ENCODE data around the gene ATP6AP1. TPM values are rescaled to one million over a fixed set of nuclear protein-coding genes. Genes with fewer than 3 reads are reported as not detected.
A peak's percentile ranks its signal among the peaks of the same experiment; 100 is the strongest.

ATP6AP1 gene
- total and polyA plus RNA-seq, 2 of the 13 experiments (the other 11 are each of a cell fraction or from before 2014, with no cell fraction given): 56.7 to 110 TPM

DNA sequence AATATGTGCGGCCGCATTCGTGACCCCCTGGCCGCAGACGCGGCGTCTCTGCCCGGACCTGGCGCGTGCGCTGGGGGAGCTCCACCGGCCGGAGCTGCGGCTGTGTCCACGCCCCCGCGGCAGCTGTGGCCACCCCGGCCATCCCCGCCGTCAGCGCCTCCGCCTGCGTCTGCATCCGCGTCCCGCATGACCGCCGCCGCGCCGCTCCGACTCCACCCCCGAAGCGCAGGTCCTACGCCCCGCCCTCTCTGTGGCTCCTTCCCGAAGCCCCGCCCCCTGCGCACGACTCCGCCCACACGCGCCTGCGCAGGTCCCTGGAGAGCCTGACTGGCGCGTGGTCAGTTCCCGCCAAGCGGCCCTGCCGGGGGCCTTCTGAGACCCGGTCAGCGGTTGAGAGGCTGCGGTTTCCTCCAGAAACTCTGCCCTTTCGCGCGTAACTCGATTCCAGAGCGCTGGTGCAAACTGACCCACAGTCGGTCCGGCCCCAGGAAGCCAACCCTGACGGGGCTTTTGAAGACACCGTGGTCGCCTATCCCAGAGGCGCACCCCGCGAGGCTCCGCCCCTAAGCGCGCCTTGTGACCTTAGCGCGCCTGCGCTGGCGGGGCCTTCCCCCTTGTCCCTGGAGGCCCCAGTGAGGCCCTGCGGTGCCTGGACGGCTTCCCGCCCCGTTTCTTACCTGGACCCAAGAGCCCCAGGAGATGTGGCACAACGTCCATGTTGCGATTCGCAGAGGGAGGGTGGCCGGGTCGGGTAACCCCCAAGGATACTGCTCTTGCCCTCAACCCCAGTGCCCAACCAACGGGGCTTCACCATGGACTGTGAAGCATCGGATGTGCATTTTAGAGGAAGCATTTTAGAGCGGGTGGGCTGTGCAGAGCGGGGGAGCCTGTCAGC, 50.5 kb downstream of the ATP6AP1 start, which contains the start of gene LAGE3 (continued):
- no peak for TF ChIP-seq ZNF563 (CRISPR knock-in tag; IDR thresholded peaks at IDR 0.05)
- peak; percentile 62; the same call in 1 of the 2 replicates for TF ChIP-seq MYC (CRISPR knock-in tag; IDR thresholded peaks at IDR 0.05; ENCODE audit: borderline replicate concordance)
- TF ChIP-seq ZNF780A (CRISPR knock-in tag; IDR thresholded peaks at IDR 0.05): no peak
- TF ChIP-seq ZNF672 (CRISPR knock-in tag; IDR thresholded peaks at IDR 0.05): no peak
- TF ChIP-seq ZMYM2 (CRISPR knock-in tag; IDR thresholded peaks at IDR 0.05): no peak
- no peak for TF ChIP-seq CBX2 (IDR thresholded peaks at IDR 0.05; ENCODE audit: low read depth, low read length)
- TF ChIP-seq CBX2 (CRISPR knock-in tag; IDR thresholded peaks at IDR 0.05; ENCODE audit: low read depth): no peak
- no peak for TF ChIP-seq RARA (CRISPR knock-in tag; IDR thresholded peaks at IDR 0.05)
- TF ChIP-seq, protein P1, sequence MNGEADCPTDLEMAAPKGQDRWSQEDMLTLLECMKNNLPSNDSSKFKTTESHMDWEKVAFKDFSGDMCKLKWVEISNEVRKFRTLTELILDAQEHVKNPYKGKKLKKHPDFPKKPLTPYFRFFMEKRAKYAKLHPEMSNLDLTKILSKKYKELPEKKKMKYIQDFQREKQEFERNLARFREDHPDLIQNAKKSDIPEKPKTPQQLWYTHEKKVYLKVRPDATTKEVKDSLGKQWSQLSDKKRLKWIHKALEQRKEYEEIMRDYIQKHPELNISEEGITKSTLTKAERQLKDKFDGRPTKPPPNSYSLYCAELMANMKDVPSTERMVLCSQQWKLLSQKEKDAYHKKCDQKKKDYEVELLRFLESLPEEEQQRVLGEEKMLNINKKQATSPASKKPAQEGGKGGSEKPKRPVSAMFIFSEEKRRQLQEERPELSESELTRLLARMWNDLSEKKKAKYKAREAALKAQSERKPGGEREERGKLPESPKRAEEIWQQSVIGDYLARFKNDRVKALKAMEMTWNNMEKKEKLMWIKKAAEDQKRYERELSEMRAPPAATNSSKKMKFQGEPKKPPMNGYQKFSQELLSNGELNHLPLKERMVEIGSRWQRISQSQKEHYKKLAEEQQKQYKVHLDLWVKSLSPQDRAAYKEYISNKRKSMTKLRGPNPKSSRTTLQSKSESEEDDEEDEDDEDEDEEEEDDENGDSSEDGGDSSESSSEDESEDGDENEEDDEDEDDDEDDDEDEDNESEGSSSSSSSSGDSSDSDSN (CRISPR knock-in tag; IDR thresholded peaks at IDR 0.05): no peak
- no peak for TF ChIP-seq ZNF577 (CRISPR knock-in tag; IDR thresholded peaks at IDR 0.05; ENCODE audit: borderline replicate concordance, low read depth)
- 0 out of 2 replicates have a peak, but pooled peaks have one; percentile 13 for TF ChIP-seq BCL6 (CRISPR knock-in tag; IDR thresholded peaks at IDR 0.05)
- no peak for TF ChIP-seq NFE2L2 (IDR thresholded peaks at IDR 0.05; ENCODE audit: low read length)
- peak; percentile 67 for TF ChIP-seq ZFX (CRISPR knock-in tag; IDR thresholded peaks at IDR 0.05; ENCODE audit: low read depth)
- TF ChIP-seq MXD4 (CRISPR knock-in tag; IDR thresholded peaks at IDR 0.05): 0 out of 2 replicates have a peak, but pooled peaks have one; percentile 40
- TF ChIP-seq, protein P2, sequence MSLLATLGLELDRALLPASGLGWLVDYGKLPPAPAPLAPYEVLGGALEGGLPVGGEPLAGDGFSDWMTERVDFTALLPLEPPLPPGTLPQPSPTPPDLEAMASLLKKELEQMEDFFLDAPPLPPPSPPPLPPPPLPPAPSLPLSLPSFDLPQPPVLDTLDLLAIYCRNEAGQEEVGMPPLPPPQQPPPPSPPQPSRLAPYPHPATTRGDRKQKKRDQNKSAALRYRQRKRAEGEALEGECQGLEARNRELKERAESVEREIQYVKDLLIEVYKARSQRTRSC (CRISPR knock-in tag; IDR thresholded peaks at IDR 0.05; ENCODE audit: low read depth): 0 out of 2 replicates have a peak, but pooled peaks have one; percentile 44
- TF ChIP-seq, protein P3, sequence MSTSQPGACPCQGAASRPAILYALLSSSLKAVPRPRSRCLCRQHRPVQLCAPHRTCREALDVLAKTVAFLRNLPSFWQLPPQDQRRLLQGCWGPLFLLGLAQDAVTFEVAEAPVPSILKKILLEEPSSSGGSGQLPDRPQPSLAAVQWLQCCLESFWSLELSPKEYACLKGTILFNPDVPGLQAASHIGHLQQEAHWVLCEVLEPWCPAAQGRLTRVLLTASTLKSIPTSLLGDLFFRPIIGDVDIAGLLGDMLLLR (CRISPR knock-in tag; IDR thresholded peaks at IDR 0.05): no peak
- no peak for TF ChIP-seq DR1 (CRISPR knock-in tag; IDR thresholded peaks at IDR 0.05)
- TF ChIP-seq ZSCAN9 (CRISPR knock-in tag; IDR thresholded peaks at IDR 0.05; ENCODE audit: borderline replicate concordance): 0 out of 2 replicates have a peak, but pooled peaks have one; percentile 36
- no peak for TF ChIP-seq ZNF335 (CRISPR knock-in tag; IDR thresholded peaks at IDR 0.05)
- no peak for TF ChIP-seq PRPF4 (IDR thresholded peaks at IDR 0.05; ENCODE audit: low read depth, low read length, poor library complexity, severe bottlenecking)
- TF ChIP-seq POGZ (CRISPR knock-in tag; IDR thresholded peaks at IDR 0.05): no peak
- TF ChIP-seq ZNF530 (CRISPR knock-in tag; IDR thresholded peaks at IDR 0.05; ENCODE audit: low read depth): no peak
- TF ChIP-seq, protein P4, sequence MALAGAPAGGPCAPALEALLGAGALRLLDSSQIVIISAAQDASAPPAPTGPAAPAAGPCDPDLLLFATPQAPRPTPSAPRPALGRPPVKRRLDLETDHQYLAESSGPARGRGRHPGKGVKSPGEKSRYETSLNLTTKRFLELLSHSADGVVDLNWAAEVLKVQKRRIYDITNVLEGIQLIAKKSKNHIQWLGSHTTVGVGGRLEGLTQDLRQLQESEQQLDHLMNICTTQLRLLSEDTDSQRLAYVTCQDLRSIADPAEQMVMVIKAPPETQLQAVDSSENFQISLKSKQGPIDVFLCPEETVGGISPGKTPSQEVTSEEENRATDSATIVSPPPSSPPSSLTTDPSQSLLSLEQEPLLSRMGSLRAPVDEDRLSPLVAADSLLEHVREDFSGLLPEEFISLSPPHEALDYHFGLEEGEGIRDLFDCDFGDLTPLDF (CRISPR knock-in tag; IDR thresholded peaks at IDR 0.05): peak; percentile 77; the same call in 1 of the 2 replicates
- TF ChIP-seq PHB2 (IDR thresholded peaks at IDR 0.05; ENCODE audit: partially characterized antibody): no peak
- no peak; the same call in 1 of the 2 replicates for TF ChIP-seq ZNF788 (CRISPR knock-in tag; IDR thresholded peaks at IDR 0.05; ENCODE audit: borderline replicate concordance)
